Thyroid gland (tissue), 4 donors: ENCODE measurements around the gene APOO. TPM values are rescaled to one million over a fixed set of nuclear protein-coding genes. Genes with fewer than 3 reads are reported as not detected.
A peak's percentile ranks its signal among the peaks of the same experiment; 100 is the strongest.

Experiments
- DNase-seq, 2 donors: peaks; one replicate each; pipeline ENCODE4 v3.0.0-alpha.2; 2019
- H3K27ac ChIP-seq, 3 donors: fragments of 200-600 bp; sonication (generic); 1 replicate in 2 of 3; 2 replicates in 1 of 3; pipeline ENCODE4 v1.5.1; 2016 to 2019; ENCODE audit warnings: mild to moderate bottlenecking in 1 of 3, moderate library complexity in 1 of 3
- H3K27me3 ChIP-seq: fragments of 200-600 bp; sonication (generic); one replicate; pipeline ENCODE4 v1.5.1; 2019
- H3K36me3 ChIP-seq, 2 donors: fragments of 200-600 bp; sonication (generic); one replicate each; pipeline ENCODE4 v1.5.1; 2016 to 2019
- H3K4me1 ChIP-seq, 2 donors: fragments of 200-600 bp; sonication (generic); one replicate each; pipeline ENCODE4 v1.5.1; 2017 to 2019
- H3K4me3 ChIP-seq, 3 donors: fragments of 200-600 bp; sonication (generic); replicated peaks in 1 of 3; 1 replicate in 2 of 3; 2 replicates in 1 of 3; pipeline ENCODE4 v1.5.1; 2016; ENCODE audit warnings: mild to moderate bottlenecking in 1 of 3
- H3K9me3 ChIP-seq: fragments of 200-600 bp; sonication (generic); one replicate; pipeline ENCODE4 v1.5.1; 2017
- POLR2A ChIP-seq, 2 donors: fragments of 450-650 bp; IDR thresholded peaks; one replicate each; pipeline ENCODE4 v1.6.1; 2017; ENCODE audit warnings: antibody characterized with exemption in 2 of 2, mild to moderate bottlenecking in 2 of 2, moderate library complexity in 1 of 2
- WGBS, 2 donors: methylation state at CpG; one replicate each; pipeline ENCODE4 v1.1.5; 2017; 5-methylcytosine and 5-hydroxymethylcytosine counted together
- intact Hi-C: fragments of 100-400 bp; cut with DNase I; formaldehyde crosslinking; loops from one replicate; pipeline ENCODE4 v1.15.1; 2023
- total RNA-seq, 4 donors: library from RNA; depleted of rRNA; stranded (reverse); fragments of >200 nt; gene quantifications; one replicate each; pipeline ENCODE4 v1.2.3, GENCODE V29; 2016
- TF ChIP-seq, protein P1 (sequence below), 6 experiments: fragments of 200-600 bp in 3 of 6; fragments of 450-650 bp in 3 of 6; sonication (generic) in 3 of 6; IDR thresholded peaks; one replicate each; pipeline ENCODE4 v1.5.1; 2016 to 2019; ENCODE audit warnings: antibody characterized with exemption in 6 of 6, mild to moderate bottlenecking in 2 of 6, inconsistent platforms in 1 of 6, moderate library complexity in 1 of 6

The APOO gene
- total RNA-seq, 4 donors from 2014 or later = 12.6 to 34.8 (median 22.5) TPM

DNA sequence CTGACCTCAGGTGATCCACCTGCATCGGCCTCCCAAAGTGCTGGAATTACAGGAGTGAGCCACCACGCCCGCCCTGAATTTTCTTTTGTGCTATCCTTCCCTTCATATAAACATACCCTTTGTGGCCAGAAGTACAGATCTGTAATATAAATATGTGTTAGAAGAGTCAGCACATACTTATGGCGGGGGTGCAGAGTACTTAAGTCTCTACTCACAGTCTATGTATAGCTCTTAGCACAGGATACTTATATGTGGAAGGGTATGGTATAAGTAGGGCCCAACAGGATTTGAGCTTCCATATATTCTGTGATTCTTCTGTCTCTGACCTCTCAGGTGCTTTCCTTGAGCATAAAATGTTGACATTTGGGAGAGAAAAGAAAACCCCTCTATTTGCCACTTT lies 18.3 kb upstream of the APOO start:
- WGBS, 2 donors = 94 to 99% methylated on average over 4 of the region's 4 CpGs
- Histone ChIP-seq H3K9me3 (no peaks in the 10 kb centered on the region), H3K36me3 (no peaks in the 10 kb centered on the region), H3K4me1 (no peaks in the 10 kb centered on the region), H3K27ac (no peak overlapping the region), H3K4me3 (no peak overlapping the region), H3K27me3 (no peaks in the 10 kb centered on the region)
- DNase-seq = no peak
- TF ChIP-seq, protein P1, sequence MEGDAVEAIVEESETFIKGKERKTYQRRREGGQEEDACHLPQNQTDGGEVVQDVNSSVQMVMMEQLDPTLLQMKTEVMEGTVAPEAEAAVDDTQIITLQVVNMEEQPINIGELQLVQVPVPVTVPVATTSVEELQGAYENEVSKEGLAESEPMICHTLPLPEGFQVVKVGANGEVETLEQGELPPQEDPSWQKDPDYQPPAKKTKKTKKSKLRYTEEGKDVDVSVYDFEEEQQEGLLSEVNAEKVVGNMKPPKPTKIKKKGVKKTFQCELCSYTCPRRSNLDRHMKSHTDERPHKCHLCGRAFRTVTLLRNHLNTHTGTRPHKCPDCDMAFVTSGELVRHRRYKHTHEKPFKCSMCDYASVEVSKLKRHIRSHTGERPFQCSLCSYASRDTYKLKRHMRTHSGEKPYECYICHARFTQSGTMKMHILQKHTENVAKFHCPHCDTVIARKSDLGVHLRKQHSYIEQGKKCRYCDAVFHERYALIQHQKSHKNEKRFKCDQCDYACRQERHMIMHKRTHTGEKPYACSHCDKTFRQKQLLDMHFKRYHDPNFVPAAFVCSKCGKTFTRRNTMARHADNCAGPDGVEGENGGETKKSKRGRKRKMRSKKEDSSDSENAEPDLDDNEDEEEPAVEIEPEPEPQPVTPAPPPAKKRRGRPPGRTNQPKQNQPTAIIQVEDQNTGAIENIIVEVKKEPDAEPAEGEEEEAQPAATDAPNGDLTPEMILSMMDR (IDR thresholded peaks at IDR 0.05) = no peak
- no peak for TF ChIP-seq POLR2A (IDR thresholded peaks at IDR 0.05)
- intact Hi-C loops = loop anchor here (10.0 kb wide), 1 partner anchor 329 kb away; no protein-coding TSS in a partner anchor

DNA sequence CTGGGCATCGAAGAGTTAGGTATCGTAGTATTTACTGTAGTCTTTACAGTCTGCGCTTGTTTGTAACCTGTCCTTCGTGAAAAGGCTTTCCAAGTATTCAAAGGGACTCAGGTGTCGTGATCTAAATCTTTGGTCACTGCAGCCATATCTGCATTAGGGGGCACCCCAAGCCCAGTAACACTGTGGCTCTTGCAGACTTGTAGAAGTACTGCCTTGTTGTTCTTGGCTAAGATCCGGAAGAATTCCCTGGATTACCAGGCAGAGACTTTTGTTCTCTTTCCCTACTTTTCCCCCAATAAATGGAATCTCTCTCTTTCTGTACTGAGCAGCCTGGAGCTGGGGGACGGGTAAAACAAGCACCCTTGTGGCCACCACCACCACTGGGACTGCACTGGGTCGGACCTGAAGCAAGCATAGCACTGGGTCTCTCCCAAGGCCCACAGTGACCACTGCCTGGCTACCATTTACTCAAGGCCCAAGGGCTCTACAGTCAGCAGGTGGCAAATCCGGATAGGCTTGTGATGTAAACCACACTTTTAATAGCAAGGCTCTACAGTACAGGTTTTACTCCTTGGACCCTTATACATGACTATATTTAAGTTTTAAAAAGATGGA lies 12.1 kb upstream of the APOO start:
- Histone ChIP-seq H3K9me3 (no peaks in the 10 kb centered on the region), H3K4me1 (no peaks in the 10 kb centered on the region), H3K27me3 (no peaks in the 10 kb centered on the region), H3K27ac (no peak overlapping the region), H3K4me3 (no peak overlapping the region), H3K36me3 (no peaks in the 10 kb centered on the region)
- TF ChIP-seq POLR2A (IDR thresholded peaks at IDR 0.05) = no peak
- TF ChIP-seq, protein P1 (IDR thresholded peaks at IDR 0.05) = peak in 3 of 6 experiments; percentile 38 to 67 (median 58)
- intact Hi-C loops = loop anchor here (10.0 kb wide), 2 partner anchors 135 to 335 kb away; partner anchors contain the start of gene EIF2S3
- WGBS, 2 donors = 49 to 51% methylated on average over 8 to 9 of the region's 9 CpGs
- DNase-seq = peak; percentile 49 to 63

DNA sequence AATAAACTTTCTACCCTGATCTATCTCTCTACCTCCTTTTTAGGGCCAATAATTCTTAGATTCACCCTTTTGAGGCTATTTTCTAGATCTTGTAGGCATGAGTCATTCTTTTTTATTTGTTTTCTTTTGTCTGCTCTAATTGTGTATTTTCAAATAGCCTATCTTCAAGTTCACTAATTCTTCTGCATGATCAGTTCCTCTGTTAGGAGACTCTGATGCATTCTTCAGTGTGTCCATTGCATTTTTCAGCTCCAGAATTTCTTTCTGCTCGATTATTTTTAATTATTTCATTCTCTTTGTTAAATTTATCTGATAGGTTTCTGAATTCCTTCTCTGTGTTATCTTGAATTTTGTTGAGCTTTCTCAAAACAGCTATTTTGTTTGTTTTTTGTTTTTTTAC lies 11.4 kb upstream of the APOO start:
- WGBS, 2 donors = 100% methylated on average over 1 of the region's 1 CpG
- TF ChIP-seq, protein P1 (IDR thresholded peaks at IDR 0.05) = no peak
- no peak for TF ChIP-seq POLR2A (IDR thresholded peaks at IDR 0.05)
- H3K27ac ChIP-seq = no peak overlapping the region
- no peak for DNase-seq
- no peaks in the 10 kb centered on the region for H3K4me1 ChIP-seq
- H3K27me3 ChIP-seq = no peaks in the 10 kb centered on the region
- H3K36me3 ChIP-seq = no peaks in the 10 kb centered on the region
- no peaks in the 10 kb centered on the region for H3K9me3 ChIP-seq
- intact Hi-C loops = loop anchor here (10.0 kb wide), 1 partner anchor 136 kb away; the partner anchor contains the start of gene EIF2S3
- no peak overlapping the region for H3K4me3 ChIP-seq

DNA sequence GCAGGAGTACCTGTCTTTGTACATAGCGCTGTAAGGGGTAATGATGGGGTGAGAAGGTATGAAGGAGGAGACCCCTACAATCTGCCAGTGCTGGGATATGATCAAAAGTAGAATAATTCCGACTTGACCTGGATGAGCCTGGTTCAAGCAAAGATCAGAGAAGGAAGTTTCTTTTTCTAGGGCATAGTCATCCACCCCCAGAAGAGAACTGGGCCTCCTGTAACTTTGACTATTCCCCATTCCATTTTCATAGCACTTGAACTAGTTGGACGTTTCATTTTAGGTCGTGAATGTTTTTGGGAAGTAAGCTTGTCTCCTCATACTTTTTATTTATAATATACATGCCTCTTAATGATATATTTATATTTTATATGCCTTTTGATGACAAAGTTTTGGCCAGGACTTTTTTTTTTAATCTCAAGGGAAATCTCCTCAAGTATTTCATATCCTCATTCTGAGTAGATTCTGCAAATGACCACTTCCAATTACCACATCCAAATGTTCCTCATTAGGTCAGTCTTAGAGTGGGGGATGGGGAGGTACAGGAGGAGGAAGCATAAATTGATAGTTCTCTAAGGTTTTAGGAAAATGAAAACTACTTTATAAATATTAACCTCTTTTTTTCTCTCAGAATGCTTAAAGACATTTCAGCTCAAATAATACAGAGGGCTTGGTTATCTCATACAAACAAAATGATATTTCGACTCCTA lies 3.5 kb upstream of the APOO start:
- Histone ChIP-seq H3K27me3 (no peaks in the 10 kb centered on the region), H3K9me3 (no peaks in the 10 kb centered on the region), H3K27ac (no peak overlapping the region), H3K4me1 (no peaks in the 10 kb centered on the region), H3K4me3 (no peak overlapping the region), H3K36me3 (no peaks in the 10 kb centered on the region)
- intact Hi-C loops = loop anchor here (10.0 kb wide), 1 partner anchor 144 kb away; the partner anchor contains the start of gene EIF2S3
- TF ChIP-seq, protein P1 (IDR thresholded peaks at IDR 0.05) = no peak
- no peak for TF ChIP-seq POLR2A (IDR thresholded peaks at IDR 0.05)
- 77 to 79% methylated on average over 5 of the region's 5 CpGs for WGBS, 2 donors
- no peak for DNase-seq
